GM18498 (cell line): ENCODE measurements around the gene MEIOC.
A peak's percentile ranks its signal among the peaks of the same experiment; 100 is the strongest.
"Not testable (repeated sequence)": the region's sequence is repeated elsewhere in the genome, so short reads cannot be mapped to it uniquely, and the experiment has no call there.

Experiments used
- ATAC-seq: cut with Tn5 transposase; IDR thresholded peaks from one replicate; pipeline ENCODE4 v1.9.1; 2021; ENCODE audit warnings: mild to moderate bottlenecking, moderate library complexity; ENCODE audit not compliant: unreplicated experiment

MEIOC gene

GRCh38 chr17:44700288-44700687 is 44.0 kb downstream of the MEIOC start:
- not testable (repeated sequence) for ATAC-seq

GRCh38 chr17:44707755-44708400 is 51.6 kb downstream of the MEIOC start:
- no peak for ATAC-seq

- ATAC-seq = peak; percentile 60
Measured at GRCh38 chr17:44708401-44709263, 52.4 kb downstream of the MEIOC start, which contains the start of gene DBF4B. Gene DBF4B (plus strand): TSS chr17:44708665. CDS start chr17:44708821, 156 bp downstream.

- no peak for ATAC-seq
Measured at GRCh38 chr17:44719444-44719843, 63.2 kb downstream of the MEIOC start.

- ATAC-seq = no peak
Measured at GRCh38 chr17:44722254-44722653, 66.0 kb downstream of the MEIOC start.
